ENCODE data around the gene LRRC74B. TPM values are rescaled to one million over a fixed set of nuclear protein-coding genes. Genes with fewer than 3 reads are reported as not detected.
A peak's percentile ranks its signal among the peaks of the same experiment; 100 is the strongest.

The LRRC74B gene
- total RNA-seq, 2 experiments from 2014 or later = not detected

DNA sequence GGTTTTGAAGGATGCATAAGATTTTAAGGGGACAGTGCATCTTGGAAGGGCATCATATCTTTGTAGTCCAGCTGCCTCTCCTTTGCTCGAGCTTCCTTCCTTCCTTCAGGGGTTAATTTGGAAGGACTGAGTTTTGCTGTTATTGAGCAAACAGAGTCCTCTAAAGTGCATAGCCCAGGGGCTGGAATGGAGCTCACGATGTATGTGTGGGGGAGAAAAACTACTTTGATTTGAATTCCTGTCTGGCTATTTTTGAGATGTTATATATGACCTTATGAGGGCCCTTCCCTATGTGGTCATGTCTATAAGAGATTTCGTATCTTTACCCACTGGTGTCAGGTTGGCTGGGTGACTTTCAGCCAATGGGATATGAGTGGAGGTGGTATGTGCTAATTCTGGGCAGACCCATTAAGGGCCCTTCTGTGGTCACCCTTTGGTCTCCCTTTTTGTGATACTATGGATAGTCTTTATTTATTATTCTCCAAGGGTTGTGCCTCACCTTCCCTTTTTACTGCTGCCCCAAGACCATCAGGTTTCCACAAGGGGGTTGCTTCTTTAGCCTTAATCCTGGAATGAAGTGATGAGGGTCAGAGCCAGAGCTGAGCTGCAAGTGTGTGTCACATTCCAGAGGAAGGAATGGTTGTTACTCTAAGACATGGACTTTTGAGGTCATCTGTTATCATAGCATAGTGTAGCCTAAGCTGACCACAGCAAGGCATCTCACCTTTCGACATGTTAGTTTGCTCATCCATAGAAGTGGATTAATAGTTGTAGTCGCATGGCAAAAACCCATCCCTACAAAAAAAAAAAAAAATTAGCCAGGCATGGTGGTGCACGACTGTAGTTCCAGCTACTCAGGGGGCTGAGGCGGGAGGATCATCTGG, 54.6 kb downstream of the LRRC74B start:
- H3K27ac Mint-ChIP-seq = no peak overlapping the region
- DNase-seq (no peak), ATAC-seq (no peak)
- intact Hi-C loops (cut with micrococcal nuclease) = no loop called here
- ChIA-PET POLR2A (interaction anchor here (0.7 to 1.1 kb wide), 2 partner anchors 22 to 32 kb away, joined by 4 read pairs; no protein-coding TSS in a partner anchor), CTCF (interaction anchor here (2.4 kb wide), 1 partner anchor 9 kb away, joined by 10 read pairs; no protein-coding TSS in a partner anchor)
- peaks cover 9% of the 10 kb centered on the region for H3K4me1 Mint-ChIP-seq (ENCODE audit: low read depth)
- H3K9me3 Mint-ChIP-seq = no peaks in the 10 kb centered on the region
- TF ChIP-seq, protein P1, sequence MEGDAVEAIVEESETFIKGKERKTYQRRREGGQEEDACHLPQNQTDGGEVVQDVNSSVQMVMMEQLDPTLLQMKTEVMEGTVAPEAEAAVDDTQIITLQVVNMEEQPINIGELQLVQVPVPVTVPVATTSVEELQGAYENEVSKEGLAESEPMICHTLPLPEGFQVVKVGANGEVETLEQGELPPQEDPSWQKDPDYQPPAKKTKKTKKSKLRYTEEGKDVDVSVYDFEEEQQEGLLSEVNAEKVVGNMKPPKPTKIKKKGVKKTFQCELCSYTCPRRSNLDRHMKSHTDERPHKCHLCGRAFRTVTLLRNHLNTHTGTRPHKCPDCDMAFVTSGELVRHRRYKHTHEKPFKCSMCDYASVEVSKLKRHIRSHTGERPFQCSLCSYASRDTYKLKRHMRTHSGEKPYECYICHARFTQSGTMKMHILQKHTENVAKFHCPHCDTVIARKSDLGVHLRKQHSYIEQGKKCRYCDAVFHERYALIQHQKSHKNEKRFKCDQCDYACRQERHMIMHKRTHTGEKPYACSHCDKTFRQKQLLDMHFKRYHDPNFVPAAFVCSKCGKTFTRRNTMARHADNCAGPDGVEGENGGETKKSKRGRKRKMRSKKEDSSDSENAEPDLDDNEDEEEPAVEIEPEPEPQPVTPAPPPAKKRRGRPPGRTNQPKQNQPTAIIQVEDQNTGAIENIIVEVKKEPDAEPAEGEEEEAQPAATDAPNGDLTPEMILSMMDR (IDR thresholded peaks at IDR 0.05) = no peak
- H3K27me3 Mint-ChIP-seq = peaks cover 16% of the 10 kb centered on the region
- no peak overlapping the region for H3K4me3 Mint-ChIP-seq
- H3K36me3 Mint-ChIP-seq (ENCODE audit: low read depth) = no peaks in the 10 kb centered on the region

DNA sequence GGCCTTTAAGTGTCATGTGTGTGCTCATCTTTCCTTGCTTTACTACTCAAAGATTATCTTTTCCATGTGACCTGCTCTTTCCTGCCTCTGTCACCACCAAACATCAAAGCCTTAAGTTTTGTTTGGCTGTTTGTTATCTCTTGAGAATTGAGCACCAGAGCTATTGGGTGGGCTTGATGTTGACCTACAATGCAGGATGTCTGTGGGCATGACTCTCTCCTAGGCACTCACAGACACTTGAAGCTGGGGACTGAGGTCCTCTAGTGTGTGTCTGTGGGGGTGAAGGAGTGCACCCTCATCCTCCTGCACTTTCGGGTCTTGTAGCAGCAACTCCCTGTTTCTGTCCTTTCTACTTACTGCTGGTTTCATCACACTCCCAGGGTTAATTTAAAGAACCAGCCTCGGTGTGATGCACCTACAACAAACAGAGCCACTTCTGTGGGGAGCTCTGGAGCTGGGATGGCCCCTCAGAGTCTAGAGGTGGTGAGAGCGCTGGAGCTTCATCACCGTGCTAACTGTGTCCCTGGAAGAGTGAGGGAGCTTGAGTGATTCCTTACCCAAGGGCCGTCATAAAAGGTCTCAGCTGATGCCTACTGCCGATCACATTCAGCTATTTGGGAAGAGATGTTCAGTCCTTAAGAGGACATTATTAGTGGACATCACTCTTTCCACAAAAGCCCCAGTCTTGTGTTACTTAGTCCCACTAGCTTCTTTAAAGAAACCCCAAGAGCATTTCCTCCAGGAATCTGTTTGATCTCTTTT, 56.3 kb downstream of the LRRC74B start:
- Mint-ChIP-seq H3K4me3 (no peak overlapping the region), H3K4me1 (ENCODE audit: low read depth) (peaks cover 9% of the 10 kb centered on the region), H3K36me3 (ENCODE audit: low read depth) (no peaks in the 10 kb centered on the region), H3K27me3 (peaks cover 20% of the 10 kb centered on the region), H3K27ac (no peak overlapping the region), H3K9me3 (no peaks in the 10 kb centered on the region)
- TF ChIP-seq, protein P1 (IDR thresholded peaks at IDR 0.05) = no peak
- intact Hi-C loops (cut with micrococcal nuclease) = no loop called here
- ChIA-PET CTCF (interaction anchor here (0.5 to 3.2 kb wide), 12 partner anchors 9 to 546 kb away, joined by 3 to 9 read pairs (median 4); partner anchors contain the start of genes SLC7A4 and THAP7), POLR2A (no interaction called here)
- DNase-seq (no peak), ATAC-seq (no peak)

DNA sequence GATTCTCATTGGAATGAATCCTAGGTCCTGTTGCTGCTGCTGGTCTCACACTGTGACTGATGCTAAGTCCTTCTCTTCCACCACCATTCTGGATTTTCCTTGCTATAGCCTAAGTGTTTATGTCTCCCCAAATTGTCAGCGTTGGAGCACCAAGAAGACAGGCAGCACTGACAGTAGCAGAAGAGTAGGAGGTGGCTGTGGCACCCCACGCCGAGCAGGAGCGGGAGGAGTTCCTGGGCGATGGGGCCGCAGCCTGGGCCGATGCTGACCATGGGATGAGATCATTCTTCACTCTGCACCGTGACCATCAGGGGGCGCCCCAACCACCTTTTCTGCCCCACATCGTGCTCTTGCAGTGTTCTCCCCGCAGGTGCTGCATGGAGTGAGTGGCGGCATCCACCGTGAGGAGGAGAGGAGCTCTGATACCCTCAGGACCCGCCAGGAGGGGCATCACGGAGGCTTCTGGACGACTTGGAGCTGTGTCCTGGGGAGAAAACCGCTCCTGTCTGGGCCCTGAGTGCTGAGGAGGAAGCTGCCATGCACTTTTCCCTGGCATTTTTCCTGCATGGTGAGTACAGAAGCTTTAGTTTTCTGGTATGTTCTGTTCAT, 57.0 kb downstream of the LRRC74B start:
- intact Hi-C loops (cut with micrococcal nuclease) = no loop called here
- CTCF ChIA-PET = interaction anchor here (0.7 to 3.2 kb wide), 14 partner anchors 10 to 360 kb away, joined by 3 to 9 read pairs (median 4); partner anchors contain the start of genes SLC7A4 and THAP7
- ATAC-seq (peak; percentile 98), DNase-seq (peak; percentile 85)
- Mint-ChIP-seq H3K27me3 (peaks cover 21% of the 10 kb centered on the region), H3K4me1 (ENCODE audit: low read depth) (peaks cover 9% of the 10 kb centered on the region), H3K9me3 (no peaks in the 10 kb centered on the region), H3K27ac (no peak overlapping the region), H3K4me3 (no peak overlapping the region), H3K36me3 (ENCODE audit: low read depth) (no peaks in the 10 kb centered on the region)
- POLR2A ChIA-PET = no interaction called here
- TF ChIP-seq, protein P1 (IDR thresholded peaks at IDR 0.05) = peak; percentile 92

DNA sequence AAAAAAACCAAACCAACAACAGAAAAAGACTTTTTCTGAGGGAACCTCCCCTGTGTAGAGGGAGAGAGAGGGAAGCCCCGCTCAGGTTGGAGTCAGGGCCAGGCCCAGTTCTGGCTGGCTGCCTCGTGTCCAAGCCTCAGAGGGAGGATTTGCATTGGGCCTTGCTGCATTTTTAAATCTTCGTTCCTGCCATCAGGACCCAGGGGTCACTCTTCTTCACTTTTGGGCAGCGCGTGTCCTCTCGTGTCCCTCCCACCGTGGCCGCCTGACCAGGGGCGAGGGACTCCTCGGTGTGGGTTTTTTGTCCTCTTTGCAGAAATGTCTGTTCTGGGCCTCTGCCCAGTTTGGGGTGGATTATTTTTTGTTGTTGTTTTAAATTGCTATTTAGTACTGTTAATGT, 57.9 kb downstream of the LRRC74B start:
- ChIA-PET POLR2A (no interaction called here), CTCF (interaction anchor here (0.7 to 3.2 kb wide), 6 partner anchors 11 to 361 kb away, joined by 3 to 9 read pairs (median 6); no protein-coding TSS in a partner anchor)
- H3K9me3 Mint-ChIP-seq = no peaks in the 10 kb centered on the region
- peaks cover 21% of the 10 kb centered on the region for H3K27me3 Mint-ChIP-seq
- ATAC-seq = no peak
- no peaks in the 10 kb centered on the region for H3K36me3 Mint-ChIP-seq (ENCODE audit: low read depth)
- intact Hi-C loops (cut with micrococcal nuclease) = no loop called here
- no peak for DNase-seq
- peaks cover 9% of the 10 kb centered on the region for H3K4me1 Mint-ChIP-seq (ENCODE audit: low read depth)
- TF ChIP-seq, protein P1 (IDR thresholded peaks at IDR 0.05) = no peak
- no peak overlapping the region for H3K27ac Mint-ChIP-seq
- no peak overlapping the region for H3K4me3 Mint-ChIP-seq

All from activated CD8-positive, alpha-beta T cell treated with anti-CD3 and anti-CD28 coated beads for 36 hours (primary cell).